G401 (cell line): ENCODE results near the gene HCN2. TPM values are rescaled to one million over a fixed set of nuclear protein-coding genes. Genes with fewer than 3 reads are reported as not detected.
A peak's percentile ranks its signal among the peaks of the same experiment; 100 is the strongest.

Experiments
- DNase-seq: peaks from one replicate; pipeline ENCODE4 v3.0.0-alpha.2; 2015; ENCODE audit warnings: low spot score
- in situ Hi-C: cut with HindIII; loops from 2 replicates; pipeline ENCODE4 v1.10.0; 2016; ENCODE audit warnings: low sequenced_read_pairs, mixed read lengths
- total RNA-seq: library from RNA; depleted of rRNA; stranded (reverse); fragments of >200 nt; shearing (Covaris generic); gene quantifications from 2 replicates; pipeline ENCODE4 v1.2.3, GENCODE V29; 2014; rRNA removed

HCN2 gene
- 6.0 and 6.7 TPM in 2 replicates for total RNA-seq

DNA sequence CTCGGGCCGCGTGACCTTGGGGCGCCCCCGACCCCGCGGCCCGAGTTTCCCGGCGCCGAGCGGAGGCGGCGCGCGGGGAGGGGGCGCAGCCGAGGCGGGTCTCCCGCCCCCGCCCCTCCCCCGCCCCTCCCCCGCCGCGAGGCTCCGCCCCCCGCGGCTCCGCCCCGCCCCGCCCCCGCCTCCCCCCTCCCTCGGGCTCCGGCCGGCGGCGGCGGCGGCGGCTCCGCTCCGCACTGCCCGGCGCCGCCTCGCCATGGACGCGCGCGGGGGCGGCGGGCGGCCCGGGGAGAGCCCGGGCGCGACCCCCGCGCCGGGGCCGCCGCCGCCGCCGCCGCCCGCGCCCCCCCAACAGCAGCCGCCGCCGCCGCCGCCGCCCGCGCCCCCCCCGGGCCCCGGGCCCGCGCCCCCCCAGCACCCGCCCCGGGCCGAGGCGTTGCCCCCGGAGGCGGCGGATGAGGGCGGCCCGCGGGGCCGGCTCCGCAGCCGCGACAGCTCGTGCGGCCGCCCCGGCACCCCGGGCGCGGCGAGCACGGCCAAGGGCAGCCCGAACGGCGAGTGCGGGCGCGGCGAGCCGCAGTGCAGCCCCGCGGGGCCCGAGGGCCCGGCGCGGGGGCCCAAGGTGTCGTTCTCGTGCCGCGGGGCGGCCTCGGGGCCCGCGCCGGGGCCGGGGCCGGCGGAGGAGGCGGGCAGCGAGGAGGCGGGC lies at the start of gene HCN2:
Gene HCN2, plus strand, starts transcription at position 189 of the 703 bp plus-strand sequence. Its CDS starts 65 bp downstream, at position 254.
- DNase-seq: no peak
- in situ Hi-C loops: no loop called here

DNA sequence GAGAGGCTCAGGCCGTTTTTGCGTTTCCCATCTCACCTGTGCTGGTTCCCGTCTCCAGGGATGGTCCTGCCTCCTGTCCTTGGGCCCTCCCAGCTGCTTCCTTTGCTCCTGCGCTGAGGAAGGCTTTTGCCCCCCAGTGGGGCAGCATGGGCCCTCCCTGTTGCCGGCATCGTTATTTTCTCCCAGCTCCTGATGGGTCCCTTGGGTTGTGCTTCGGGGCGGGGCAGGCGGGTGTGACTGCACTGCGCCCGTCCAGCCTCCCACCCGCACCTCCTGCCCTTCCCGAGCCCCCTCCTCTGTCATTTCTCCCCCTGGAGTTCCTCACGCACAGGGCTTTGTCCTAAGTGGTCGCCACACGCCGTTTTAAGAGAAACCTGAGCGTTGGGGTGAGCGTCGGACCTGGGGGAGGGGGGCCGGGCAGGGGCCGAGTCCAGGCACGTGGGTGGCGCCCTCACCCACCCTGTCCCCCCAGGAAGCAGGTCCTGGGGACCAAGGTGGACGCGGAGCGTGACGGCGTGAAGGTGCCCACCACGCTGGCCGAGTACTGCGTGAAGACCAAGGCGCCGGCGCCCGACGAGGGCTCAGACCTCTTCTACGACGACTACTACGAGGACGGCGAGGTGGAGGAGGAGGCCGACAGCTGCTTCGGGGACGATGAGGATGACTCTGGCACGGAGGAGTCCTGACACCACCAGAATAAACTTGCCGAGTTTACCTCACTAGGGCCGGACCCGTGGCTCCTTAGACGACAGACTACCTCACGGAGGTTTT lies 48.6 kb upstream of the HCN2 start:
- DNase-seq: no peak
- in situ Hi-C loops: no loop called here

DNA sequence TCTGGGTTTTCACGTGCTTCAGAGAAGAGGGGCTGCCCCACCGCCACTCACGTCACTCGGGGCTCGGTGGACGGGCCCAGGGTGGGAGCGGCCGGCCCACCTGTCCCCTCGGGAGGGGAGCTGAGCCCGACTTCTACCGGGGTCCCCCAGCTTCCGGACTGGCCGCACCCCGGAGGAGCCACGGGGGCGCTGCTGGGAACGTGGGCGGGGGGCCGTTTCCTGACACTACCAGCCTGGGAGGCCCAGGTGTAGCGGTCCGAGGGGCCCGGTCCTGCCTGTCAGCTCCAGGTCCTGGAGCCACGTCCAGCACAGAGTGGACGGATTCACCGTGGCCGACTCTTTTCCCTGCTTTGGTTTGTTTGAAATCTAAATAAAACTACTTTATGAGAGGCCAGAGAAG lies 48.0 kb upstream of the HCN2 start:
- in situ Hi-C loops: no loop called here
- DNase-seq: no peak

DNA sequence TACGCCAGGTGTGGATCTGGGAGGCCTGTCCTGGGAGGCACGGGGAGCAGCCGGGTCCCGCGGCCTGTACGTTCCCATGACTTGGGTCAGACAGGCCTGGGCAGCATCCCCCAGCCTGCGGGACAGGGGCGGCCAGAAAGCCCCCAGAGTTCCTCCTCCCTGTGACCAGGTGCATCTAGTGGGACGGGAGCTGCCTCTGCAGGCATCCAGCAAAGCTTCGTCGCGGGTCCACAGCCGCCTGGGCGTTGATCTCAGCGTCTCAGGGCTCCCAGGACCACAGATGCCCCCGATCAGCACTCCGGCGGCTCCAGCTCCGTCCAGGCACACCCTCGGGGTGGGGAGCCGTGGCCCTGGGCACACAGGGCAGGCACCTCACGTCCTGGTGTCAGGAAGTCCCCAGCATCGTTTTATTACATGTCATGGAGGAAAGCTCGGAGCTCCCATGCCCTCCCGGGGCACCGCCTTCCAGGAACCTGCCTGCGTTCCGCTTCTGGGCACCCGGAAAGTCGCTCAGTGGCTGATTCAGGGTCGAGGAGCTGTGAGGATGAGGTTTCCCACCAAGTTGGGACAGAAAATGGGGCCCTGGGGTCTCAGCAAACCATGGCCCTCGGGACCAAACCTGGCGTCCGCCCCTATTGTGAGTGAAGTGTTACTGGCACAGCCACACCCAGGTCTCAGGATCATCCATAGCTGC lies 47.4 kb upstream of the HCN2 start:
- DNase-seq: no peak
- in situ Hi-C loops: no loop called here

DNA sequence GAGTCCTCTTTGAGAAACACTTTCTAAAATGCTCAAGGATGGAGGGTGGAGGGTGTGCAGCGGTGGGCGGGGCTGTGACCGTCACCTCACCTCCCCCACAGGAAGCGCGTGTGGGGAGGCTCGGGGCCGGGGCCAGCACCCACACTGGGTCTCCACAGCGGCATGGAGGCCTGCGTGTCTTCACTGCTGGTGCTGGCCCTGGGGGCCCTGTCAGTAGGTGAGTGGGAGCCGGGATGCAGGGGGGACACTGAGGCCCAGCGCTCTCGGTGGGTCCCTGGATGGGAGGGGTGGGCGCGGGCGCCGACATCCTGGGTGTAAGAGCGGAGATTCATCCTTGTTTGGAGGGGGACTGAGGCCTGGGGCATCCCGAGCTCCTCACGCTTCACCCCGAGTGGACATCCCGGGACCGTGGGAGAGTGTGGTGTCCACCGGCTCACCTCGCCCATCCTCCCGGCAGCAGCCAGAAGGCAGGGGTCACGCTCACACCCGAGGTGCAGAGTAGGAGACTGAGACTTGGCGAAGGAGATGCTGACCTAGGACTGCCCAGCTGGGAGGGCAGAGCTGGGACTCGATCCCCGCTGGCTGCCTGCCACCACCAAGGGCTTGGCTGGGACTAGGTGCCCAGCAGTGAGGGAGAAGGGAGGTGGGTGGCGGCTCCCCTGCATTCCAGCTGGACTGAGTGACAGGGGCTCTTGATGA lies 45.6 kb upstream of the HCN2 start, which contains the start of gene GZMM:
Gene GZMM, plus strand, starts transcription at position 144 of the 699 bp plus-strand sequence. Its CDS starts 19 bp downstream, at position 163.
- in situ Hi-C loops: no loop called here
- DNase-seq: peak; percentile 27

DNA sequence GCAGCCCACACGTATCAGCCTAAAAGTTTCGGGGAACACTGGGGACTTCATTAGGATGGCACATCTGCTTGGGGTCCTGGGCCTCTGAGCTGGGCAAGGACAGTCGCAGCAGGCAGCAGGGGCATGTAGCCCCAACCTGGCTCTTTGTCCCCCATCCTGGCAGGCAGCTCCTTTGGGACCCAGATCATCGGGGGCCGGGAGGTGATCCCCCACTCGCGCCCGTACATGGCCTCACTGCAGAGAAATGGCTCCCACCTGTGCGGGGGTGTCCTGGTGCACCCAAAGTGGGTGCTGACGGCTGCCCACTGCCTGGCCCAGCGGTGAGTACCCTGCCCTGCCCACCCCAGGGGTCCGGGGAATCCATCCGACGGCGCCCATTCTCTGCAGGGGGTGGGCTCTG lies 42.6 kb upstream of the HCN2 start:
- DNase-seq: no peak
- in situ Hi-C loops: no loop called here

DNA sequence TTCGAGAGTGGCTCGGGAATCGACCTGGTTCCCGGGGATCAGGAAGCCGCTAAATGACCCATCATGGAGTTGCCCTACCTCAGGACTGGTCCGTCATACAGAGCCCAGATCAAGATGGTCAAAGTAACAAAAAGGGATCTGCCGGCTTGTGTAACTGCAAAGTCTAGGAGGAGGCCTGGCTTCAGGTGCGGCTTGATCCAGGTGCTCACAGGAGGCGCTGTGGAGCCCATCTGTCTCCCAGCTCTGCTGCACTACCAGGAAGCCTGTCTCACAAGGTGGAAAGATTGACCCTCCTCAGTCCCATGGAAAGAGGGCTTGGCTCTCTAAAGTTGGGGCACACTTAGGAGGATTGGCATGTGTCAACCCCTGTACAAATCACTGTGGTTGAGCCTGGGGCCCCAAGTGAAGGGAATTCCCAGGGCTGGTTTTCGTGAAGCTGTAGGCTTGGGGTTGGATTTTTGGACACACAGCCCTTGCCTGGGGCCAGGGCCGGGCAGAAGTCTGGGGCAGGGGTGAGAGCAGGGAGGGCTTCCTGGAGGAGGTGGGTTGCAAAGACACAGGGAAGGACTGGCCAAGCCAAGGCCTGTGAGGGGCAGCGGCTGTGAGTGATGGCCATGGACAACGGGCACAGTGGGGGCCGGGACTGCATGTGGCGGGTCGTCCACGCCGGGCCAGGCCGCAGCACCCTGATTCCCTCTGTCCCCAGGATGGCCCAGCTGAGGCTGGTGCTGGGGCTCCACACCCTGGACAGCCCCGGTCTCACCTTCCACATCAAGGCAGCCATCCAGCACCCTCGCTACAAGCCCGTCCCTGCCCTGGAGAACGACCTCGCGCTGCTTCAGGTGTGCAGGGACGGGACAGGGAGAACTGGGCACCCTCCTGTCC lies 41.6 kb upstream of the HCN2 start:
- in situ Hi-C loops: no loop called here
- no peak for DNase-seq

DNA sequence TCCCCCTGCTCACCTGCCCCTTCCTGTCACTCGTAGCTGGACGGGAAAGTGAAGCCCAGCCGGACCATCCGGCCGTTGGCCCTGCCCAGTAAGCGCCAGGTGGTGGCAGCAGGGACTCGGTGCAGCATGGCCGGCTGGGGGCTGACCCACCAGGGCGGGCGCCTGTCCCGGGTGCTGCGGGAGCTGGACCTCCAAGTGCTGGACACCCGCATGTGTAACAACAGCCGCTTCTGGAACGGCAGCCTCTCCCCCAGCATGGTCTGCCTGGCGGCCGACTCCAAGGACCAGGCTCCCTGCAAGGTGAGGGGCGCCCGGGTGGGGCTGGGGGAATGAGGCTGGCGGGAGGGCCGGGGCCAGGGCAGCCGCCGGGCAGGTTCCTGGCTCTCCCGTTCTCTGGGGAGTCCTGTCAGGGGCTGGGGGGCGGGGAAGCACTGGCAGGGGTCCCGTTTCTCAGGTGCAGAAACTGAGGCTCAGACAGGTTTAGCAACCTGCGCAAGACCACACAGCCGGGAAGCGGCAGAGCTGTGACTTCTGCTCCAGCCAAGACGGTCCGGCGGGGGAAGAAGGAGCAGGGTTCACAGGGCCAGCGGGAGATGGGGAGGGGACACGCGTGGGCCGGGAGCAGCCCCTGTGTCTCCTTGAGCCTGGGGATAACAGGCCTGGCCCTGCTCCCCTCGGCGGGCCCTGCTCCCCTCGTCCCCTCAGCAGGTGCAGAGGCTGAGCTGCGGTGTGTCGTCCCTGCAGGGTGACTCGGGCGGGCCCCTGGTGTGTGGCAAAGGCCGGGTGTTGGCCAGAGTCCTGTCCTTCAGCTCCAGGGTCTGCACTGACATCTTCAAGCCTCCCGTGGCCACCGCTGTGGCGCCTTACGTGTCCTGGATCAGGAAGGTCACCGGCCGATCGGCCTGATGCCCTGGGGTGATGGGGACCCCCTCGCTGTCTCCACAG lies 40.5 kb upstream of the HCN2 start:
- in situ Hi-C loops: no loop called here
- no peak for DNase-seq

DNA sequence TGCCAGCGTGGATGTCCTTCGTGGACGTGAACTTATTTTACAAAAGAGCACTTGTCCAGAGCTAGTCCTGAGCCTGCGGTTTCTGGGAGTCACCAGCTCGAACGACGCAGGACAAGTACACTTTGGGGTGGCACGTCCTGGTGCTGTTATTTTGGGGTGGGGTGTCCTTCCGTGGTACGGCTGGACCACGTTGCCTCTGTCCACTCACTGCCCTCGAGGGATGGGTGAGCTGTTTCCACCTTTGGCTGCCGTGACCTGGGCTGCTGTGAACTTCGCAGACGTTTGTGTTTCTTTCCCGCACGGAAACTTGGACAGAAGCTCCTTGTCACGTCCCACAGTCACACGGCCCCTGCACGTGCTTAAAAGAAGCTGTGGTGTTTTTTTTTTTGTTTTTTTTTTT lies 34.9 kb upstream of the HCN2 start:
- no peak for DNase-seq
- in situ Hi-C loops: no loop called here

DNA sequence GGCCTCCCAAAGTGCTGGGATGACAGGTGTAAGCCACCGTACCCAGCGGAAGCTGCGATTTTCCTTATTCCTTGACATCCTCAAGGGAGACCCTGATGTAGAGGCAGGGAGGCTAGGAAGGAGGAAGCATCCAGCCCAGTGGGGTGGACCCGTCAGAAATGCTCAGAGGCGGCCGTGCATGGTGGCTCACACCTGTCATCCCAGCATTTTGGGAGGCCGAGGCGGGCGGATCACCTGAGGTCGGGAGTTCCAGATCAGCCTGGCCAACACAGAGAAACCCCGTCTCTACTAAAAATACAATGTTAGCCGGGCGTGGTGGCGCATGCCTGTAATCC lies 34.2 kb upstream of the HCN2 start:
- DNase-seq: no peak
- in situ Hi-C loops: no loop called here

DNA sequence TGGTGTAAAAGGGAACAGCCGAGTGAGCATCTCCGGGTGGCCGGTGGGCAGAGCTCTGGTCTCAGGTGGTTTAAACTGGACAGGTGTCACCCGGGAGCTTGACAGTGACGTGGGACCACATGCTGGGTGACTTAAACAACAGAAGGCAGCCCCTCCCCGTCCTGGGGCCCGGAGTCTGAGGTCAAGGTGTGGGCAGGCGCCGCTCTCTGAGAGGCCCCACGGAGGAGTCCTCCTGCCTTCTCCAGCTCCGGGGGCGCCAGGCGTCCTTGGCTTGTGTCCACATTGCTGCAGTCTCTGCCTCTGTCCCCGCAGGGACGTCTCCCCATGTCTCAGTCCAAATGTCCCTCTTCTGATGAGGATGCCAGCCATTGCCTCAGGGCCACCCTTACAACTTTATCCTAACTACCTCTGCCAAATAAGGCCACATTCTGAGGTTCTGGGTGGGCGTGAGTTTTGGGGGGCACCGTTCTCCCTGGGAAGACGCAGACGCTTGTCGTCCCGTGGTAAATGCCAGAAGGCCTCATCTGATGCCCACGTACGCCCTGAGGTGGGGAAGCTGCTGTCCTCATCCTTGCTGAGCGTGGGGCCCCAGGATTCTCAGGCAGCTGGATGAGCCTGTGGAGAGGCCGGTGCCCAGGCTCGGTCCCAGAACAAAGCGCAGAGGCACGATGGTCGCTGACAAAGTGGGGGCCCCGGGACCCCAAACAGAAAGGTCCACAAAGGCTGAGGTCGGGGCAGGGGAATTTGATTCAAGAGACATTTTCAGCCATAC lies 32.9 kb upstream of the HCN2 start:
- in situ Hi-C loops: no loop called here
- DNase-seq: no peak

DNA sequence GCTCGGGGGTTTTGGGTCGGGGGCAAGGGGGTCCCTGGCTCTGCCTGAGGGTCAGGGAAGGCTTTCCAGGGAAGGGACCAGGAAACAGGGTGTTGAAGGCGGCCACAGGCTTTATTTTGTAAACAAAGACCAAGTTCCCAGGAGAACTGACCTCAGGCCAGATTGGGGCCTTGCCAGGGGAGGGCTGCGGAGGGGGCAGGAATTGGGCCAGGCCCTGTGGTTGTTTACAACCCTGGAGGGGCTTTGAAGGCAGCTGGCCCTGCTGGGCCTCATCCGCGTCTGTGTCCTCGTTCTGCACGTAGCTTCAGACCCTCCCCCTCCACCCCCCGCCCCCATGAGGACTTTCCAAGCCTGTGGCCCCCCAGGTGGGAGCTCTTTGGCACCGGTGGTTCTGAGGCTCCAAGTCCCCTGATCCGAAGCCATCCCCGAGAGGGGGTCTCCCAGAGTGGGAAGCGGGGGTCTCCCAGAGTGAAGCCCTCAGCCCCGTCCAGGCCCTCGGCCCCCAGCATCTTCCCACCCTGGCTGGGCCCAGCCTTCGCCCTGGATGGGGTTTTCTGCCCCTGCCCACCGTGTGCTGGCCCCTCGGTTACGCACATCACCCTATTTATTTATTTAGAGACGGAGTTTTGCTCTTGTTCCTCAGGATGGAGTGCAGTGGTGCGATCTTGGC lies 30.8 kb upstream of the HCN2 start:
- in situ Hi-C loops: no loop called here
- DNase-seq: no peak

DNA sequence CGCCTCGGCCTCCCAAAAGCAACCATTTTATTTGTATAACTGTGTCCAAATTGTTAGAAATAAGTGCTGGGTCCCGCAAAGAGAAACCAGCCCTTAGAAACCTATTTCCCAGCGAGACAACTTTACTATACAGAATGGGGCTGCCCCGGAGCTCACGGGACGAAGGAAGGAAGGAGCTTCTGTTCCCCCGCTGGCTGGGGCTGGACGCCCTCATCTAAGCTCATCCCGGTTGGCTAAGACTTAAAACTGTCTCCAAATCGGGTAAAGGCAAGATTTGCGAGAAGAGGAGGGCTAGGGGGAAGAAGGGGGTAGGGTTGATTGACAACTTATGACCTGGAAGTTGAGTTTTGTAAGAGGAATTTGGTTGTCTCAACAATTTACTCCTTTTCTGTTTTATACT lies 29.6 kb upstream of the HCN2 start:
- in situ Hi-C loops: no loop called here
- DNase-seq: no peak

DNA sequence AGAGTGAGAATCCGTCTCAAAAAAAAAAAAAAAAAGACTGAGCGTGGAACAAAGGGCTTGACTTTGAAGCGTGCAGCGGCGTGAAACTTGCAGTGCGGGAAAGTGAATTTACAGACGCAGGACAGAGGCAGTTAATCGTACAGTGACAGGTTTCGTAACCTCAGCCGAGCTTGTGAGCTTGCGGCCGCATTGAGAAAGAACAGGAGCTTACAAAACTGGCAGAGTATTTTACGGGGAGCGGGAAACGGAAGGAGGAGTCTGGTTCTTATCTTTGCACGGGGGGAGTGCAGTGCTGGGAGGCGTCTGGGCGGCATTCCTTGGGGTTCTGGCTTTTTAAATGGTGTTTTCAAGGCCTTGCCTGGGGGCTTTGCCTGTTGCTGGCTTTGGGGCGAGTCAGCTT lies 23.3 kb upstream of the HCN2 start:
- in situ Hi-C loops: no loop called here
- no peak for DNase-seq

DNA sequence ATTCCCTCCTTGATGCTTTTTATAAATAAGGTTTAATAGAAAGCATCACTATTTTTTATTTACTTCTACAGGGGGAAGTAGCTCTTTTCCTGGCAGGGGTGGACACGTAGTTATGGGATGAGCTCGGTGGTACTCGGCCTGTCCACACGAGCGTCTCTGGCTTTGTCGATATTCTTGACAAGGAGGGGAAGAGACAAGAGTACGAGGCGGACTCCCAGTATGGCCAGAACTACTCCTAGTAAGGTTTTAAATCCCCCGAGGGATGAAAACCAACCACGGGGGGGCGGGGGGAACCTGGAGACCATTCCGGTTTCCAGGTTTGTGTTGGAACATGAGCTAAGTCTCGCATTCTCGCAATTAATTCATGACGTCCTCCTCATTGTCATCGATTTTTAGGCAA lies 22.8 kb upstream of the HCN2 start:
- no peak for DNase-seq
- in situ Hi-C loops: no loop called here

DNA sequence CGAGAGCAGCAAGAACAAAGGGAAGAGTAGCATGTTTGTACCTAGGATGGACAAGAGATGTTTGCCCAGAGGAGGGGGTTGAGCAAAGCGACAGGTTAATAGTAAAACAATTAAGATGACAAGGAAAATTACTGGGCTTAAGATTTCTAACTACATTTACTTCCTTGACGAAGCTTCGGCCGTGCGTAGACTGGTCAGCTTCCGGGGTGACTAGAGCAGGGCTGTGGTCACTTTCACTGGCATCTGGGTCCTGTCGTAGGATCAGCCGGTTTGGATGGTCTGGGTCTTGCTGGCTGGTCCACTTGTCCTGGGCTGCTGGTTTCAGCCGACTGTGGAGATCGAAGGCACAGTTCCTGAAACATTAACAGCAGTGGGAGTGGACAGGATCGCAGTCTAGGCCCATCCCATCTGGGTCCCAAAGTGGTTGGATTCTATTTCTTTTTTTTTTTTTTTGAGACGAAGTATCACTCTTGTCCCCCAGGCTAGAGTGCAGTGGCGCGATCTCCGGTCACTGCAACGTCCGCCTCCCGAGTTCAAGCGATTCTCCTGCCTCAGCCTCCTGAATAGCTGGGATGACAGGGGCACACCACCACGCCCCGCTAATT lies 22.3 kb upstream of the HCN2 start:
- DNase-seq: no peak
- in situ Hi-C loops: no loop called here
